Urinary bladder (tissue), 4 donors: Measurements from ENCODE around the gene SYNJ2. TPM values are rescaled to one million over a fixed set of nuclear protein-coding genes. Genes with fewer than 3 reads are reported as not detected.

Experiments
- DNase-seq: peaks from one replicate; pipeline ENCODE4 v3.0.0-alpha.2; 2015; ENCODE audit errors: extremely low spot score
- H3K27ac ChIP-seq: one replicate; pipeline ENCODE4 v1.5.1; 2013; ENCODE audit warnings: low read depth, mild to moderate bottlenecking, moderate library complexity
- H3K36me3 ChIP-seq: one replicate; pipeline ENCODE4 v1.6.1; 2013; ENCODE audit warnings: mild to moderate bottlenecking, moderate library complexity; ENCODE audit not compliant: insufficient read depth
- H3K4me1 ChIP-seq: one replicate; pipeline ENCODE4 v1.6.1; 2013; ENCODE audit warnings: mild to moderate bottlenecking, moderate library complexity; ENCODE audit not compliant: insufficient read depth
- H3K4me3 ChIP-seq: one replicate; pipeline ENCODE4 v1.5.1; 2013; ENCODE audit warnings: low read depth, low read length
- WGBS: extraction: QIAGEN DNeasy Blood & Tissue Kit; methylation state at CpG from one replicate; pipeline ENCODE4 v1.1.7; 2013; 5-methylcytosine and 5-hydroxymethylcytosine counted together
- polyA plus RNA-seq: library from polyadenylated mRNA; stranded (reverse); fragments of 200-250 nt; gene quantifications from one replicate; pipeline ENCODE4 v1.2.3, GENCODE V29; 2013
- total RNA-seq: library from RNA; depleted of rRNA; stranded (reverse); fragments of >200 nt; gene quantifications from one replicate; pipeline ENCODE4 v1.2.3, GENCODE V29; 2014
- donor health status: healthy with polysubstance abuse.
- donor health status: healthy.

Gene SYNJ2
- total and polyA plus RNA-seq, 2 donors = 10.7 to 14.3 TPM

DNA sequence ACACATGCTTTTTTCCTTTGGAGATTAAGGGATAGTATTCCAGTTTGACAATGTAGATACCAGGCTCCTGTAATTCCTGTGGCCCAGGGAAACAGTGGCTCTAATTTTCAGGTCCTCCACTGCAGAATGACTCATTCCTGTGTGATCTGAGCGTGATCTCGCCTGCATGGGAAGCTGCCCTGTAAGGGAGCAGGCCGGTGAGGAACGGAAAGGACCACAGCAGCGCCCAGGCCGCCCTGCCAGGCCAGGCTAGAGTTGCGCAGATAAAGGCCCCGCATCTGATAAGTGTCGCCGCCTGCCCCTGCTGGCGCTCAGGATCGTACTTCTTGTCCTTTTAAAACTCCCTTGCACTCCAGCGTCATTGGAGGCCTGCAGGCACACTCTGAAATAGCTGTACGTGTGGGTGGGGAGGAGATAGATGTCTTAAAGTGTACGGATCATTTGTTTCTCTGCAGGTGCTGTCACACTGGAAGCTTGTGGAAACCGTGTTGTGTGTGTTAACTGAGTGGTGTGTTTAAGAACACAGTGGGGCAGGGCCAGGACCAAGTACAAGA, 60.7 kb downstream of the SYNJ2 start:
- WGBS = 37% methylated on average over 16 of the region's 16 CpGs
- Histone ChIP-seq H3K4me1 (peaks cover 2% of the 10 kb centered on the region), H3K4me3 (no peak overlapping the region)

GRCh38 chr6:158043008-158043407, 61.3 kb downstream of the SYNJ2 start:
- Histone ChIP-seq H3K27ac (peak overlapping the region; percentile 55), H3K4me1 (peaks cover 2% of the 10 kb centered on the region), H3K4me3 (no peak overlapping the region), H3K36me3 (no peaks in the 10 kb centered on the region)
- no peak for DNase-seq
- 89% methylated on average over 20 of the region's 20 CpGs for WGBS

More for the DNA sequence above, 60.7 kb downstream of the SYNJ2 start:
- Histone ChIP-seq H3K27ac (no peak overlapping the region), H3K36me3 (no peaks in the 10 kb centered on the region)
- DNase-seq = no peak

- no peak overlapping the region for H3K27ac ChIP-seq
- peaks cover 2% of the 10 kb centered on the region for H3K4me1 ChIP-seq
- no peaks in the 10 kb centered on the region for H3K36me3 ChIP-seq
- no peak overlapping the region for H3K4me3 ChIP-seq
- no peak for DNase-seq
- WGBS = 77% methylated on average over 31 of the region's 31 CpGs
Measured at GRCh38 chr6:158043586-158044524, 62.2 kb downstream of the SYNJ2 start.

DNA sequence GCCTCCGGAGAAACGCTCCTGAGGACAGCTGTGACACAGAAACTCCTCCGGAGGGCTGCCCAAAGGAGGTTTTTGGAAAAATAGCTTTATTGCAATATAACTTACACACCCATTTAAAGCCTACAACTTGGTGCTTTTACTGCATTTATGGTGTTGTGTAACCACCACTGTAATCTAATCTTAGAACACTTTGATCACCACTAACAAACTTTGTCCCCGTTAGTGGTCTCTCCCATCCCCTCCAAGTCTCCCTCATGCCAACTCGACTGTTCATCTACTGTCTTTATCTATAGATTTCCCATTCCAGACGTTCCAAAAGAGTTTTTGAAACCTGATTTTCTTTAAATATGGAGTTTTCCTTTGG, 62.8 kb downstream of the SYNJ2 start:
- no peak overlapping the region for H3K27ac ChIP-seq
- no peaks in the 10 kb centered on the region for H3K36me3 ChIP-seq
- DNase-seq = no peak
- peaks cover 2% of the 10 kb centered on the region for H3K4me1 ChIP-seq
- 84% methylated on average over 6 of the region's 6 CpGs for WGBS
- no peak overlapping the region for H3K4me3 ChIP-seq

DNA sequence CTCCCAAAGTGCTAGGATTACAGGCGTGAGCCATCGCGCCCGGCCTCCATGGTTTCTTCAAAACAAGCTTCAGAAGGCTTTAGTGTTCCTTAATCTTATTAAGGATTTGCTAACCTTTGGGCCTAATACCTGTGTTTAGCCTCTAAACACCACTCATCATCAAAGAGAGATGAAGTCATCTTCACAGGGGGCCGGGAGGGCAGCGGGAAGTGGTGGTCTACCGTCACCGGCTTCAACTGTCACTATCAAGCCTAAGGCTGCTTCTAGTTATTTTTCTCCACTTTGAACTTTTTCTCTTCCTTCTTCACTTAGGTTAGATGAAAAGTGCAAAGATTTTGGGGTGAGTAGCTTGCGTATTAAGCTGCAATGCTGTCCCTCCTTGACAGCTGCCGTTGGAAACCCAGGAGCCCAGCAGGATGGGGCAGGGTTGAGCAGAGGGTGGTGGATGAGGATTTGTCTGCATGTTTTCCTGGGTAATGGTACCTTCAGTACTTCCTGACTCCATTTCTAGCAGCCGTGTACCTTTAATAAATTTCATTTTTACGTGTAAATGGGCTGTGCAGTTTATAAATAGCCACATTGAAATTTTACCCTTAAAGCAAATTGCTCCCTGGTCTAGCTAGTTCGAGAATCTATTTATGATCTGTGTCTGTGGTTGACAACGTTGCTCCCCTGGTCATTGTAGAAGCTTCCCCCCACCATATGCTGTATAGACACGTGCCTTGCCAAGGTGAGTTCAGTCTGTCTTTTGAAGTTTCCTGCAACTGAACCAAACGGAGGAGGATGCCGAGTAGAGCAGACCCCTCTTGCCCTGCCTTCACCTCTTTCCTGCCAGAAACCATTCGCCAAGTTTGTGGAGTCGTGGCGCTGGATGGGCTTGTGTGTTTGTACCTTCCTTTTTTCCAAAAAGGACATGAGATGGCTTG, 64.8 kb downstream of the SYNJ2 start:
- Histone ChIP-seq H3K27ac (no peak overlapping the region), H3K4me1 (no peaks in the 10 kb centered on the region), H3K36me3 (no peaks in the 10 kb centered on the region), H3K4me3 (no peak overlapping the region)
- 86% methylated on average over 20 of the region's 20 CpGs for WGBS
- no peak for DNase-seq

- H3K4me1 ChIP-seq = no peaks in the 10 kb centered on the region
- WGBS = 65% methylated on average over 10 of the region's 10 CpGs
- no peak overlapping the region for H3K27ac ChIP-seq
- no peaks in the 10 kb centered on the region for H3K36me3 ChIP-seq
- no peak overlapping the region for H3K4me3 ChIP-seq
- DNase-seq = no peak
Measured at GRCh38 chr6:158047127-158047518, 65.5 kb downstream of the SYNJ2 start.

DNA sequence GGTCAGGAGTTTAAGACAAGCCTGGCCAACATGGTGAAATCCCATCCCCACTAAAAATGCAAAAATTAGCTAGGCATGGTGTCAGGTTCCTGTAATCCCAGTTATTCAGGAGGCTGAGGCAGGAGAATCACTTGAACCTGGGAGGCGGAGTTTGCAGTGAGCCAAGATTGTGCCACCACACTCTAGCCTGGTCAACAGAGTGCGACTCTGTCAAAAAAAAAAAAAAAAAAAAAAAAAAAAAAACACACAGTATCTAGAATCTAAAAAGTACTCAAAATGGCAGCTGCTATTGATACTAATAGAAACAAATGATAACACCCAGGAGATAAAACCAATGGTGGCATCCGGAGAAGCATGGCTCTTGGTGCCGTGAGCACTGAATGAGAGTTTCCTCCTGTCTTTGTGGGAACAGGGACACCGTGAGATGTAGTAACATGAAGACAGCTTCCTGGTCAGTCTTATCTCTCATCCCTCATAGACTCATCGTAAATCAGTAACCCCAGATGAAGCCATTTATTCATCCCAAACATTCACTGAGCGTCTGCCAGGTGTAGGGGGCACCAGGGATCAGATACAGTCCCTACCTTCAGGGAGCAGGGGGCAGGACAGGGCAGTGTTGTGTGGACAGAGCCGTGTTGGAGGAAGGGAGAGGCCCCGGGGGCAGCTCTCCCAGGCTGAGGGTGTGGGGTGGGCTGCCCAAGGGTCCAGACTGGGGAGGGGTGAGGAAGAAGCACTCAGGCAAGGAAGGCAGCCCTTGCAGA, 66.1 kb downstream of the SYNJ2 start:
- no peak for DNase-seq
- H3K4me1 ChIP-seq = no peaks in the 10 kb centered on the region
- no peak overlapping the region for H3K27ac ChIP-seq
- H3K36me3 ChIP-seq = no peaks in the 10 kb centered on the region
- 76% methylated on average over 9 of the region's 9 CpGs for WGBS
- H3K4me3 ChIP-seq = no peak overlapping the region

- H3K27ac ChIP-seq = no peak overlapping the region
- no peak for DNase-seq
- H3K4me1 ChIP-seq = no peaks in the 10 kb centered on the region
- no peak overlapping the region for H3K4me3 ChIP-seq
- WGBS = 91% methylated on average over 7 of the region's 7 CpGs
- peaks cover 2% of the 10 kb centered on the region for H3K36me3 ChIP-seq
Measured at GRCh38 chr6:158048589-158048988, 66.9 kb downstream of the SYNJ2 start.

DNA sequence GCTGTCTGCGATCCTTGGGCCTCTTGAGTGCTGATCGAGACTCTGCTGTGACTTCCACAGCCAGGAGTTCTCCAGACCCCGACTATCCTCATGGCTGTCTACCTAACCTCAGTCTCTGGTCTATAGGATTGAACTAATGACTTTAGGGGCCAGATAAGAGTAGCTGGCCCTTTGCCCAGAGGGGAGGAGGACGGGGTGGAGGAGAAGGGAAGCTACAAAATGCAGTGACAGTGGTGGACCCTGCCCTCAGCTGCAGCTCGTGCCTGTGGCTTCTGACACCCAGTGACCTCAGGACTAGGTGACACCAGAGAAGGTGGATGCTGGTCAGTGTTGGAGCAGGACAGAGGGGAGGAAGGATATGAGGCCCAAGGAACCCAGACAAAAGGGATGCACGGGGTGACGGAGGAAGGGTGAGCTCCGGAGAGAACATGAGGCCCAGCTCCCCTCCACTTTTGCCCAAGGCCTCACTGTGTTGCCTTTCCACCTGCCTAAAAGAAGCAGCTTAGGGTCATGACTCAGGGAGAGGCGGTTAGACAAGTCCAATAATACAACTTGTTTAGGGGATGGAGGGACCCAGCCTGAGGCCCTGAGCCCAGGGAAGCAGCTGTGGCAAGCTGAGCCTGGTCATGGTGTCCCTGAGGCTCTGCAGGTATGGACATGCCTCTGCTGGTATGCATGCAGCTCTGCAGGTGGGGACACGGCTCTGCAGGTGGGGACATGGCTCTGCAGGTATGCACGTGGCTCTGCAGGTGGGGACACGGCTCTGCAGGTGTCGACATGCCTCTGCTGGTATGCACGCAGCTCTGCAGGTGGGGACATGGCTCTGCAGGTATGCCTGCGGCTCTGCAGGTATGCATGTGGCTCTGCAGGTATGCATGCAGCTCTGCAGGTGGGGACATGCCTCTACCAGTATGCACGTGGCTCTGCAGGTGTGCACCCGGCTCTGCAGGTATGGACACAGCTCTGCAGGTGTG, 67.7 kb downstream of the SYNJ2 start:
- DNase-seq = no peak
- Histone ChIP-seq H3K4me3 (no peak overlapping the region), H3K27ac (no peak overlapping the region), H3K4me1 (no peaks in the 10 kb centered on the region), H3K36me3 (peaks cover 2% of the 10 kb centered on the region)
- 87% methylated on average over 17 of the region's 17 CpGs for WGBS

DNA sequence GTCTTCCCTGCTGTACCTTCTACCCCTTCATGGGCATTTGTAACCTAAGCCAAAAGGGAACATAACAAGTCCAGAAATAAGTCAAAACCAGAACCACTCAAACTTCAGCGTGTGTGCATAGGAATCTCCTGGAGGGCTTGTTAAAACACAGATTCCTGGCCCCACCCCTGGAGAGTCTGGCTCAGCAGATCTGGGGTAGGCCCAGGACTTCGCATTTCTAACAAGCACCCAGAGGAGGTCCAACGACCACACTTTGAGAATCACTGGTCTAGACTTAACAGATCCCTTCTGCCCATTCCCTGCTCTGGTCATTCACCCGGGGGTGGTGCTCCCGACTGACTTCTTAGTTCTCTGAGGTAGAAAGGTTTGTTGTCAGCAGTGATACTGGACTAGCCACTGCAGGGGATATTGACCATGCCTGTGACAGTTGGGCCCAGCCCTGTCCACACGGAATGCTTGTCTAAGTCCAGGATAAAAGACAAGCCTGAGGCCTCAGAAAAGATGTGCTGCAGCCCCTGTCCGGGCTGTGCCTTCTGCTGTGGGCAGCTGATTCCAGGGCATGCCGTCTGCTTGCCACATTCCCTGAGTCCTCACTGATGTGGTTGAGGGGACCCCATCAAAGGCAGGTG, 68.6 kb downstream of the SYNJ2 start:
- WGBS = 90% methylated on average over 8 of the region's 8 CpGs
- no peak overlapping the region for H3K4me3 ChIP-seq
- no peaks in the 10 kb centered on the region for H3K4me1 ChIP-seq
- peaks cover 2% of the 10 kb centered on the region for H3K36me3 ChIP-seq
- H3K27ac ChIP-seq = no peak overlapping the region
- no peak for DNase-seq

DNA sequence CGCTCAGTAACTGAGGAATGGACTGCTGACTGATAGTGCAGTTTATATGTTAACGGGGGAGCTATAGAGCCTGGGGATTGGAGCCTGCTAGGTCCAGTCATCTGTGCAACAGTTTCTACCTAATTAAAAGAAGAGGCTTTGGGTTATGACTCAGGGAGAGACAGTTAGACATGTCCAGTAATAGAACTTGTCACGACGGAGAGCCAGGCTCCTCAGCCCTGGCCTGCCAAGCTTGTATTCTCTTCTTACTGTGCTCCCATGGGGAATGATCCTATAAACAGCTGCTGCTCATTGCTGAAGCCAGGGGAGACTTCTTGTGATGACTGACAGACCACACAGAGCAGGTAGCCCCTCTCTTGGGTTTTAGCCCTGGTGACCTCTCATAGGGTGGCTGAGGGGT, 69.3 kb downstream of the SYNJ2 start:
- WGBS = 70% methylated on average over 4 of the region's 4 CpGs
- DNase-seq = no peak
- Histone ChIP-seq H3K4me1 (no peaks in the 10 kb centered on the region), H3K4me3 (no peak overlapping the region), H3K27ac (no peak overlapping the region), H3K36me3 (peaks cover 2% of the 10 kb centered on the region)

DNA sequence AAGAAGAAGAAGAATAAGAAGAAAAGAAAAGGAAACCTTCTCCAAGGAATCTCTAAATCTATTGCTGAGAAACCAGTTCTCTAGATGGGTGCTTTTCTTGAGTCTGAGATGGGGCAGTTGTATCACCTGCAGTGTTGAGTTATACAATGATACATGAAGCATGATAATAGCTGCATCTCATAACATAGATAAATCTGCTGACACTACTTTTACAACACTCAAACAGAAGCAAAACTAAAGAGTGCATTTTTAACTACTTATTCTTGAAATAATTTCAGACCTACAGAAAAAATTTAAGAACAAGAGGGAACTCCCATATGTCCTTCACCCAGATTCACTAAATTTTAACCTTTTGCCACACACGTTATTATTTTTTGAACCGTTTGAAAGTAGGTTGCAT, 70.3 kb downstream of the SYNJ2 start:
- Histone ChIP-seq H3K27ac (no peak overlapping the region), H3K4me3 (no peak overlapping the region), H3K36me3 (peaks cover 2% of the 10 kb centered on the region), H3K4me1 (no peaks in the 10 kb centered on the region)
- no peak for DNase-seq
- WGBS = 85% methylated on average over 2 of the region's 2 CpGs
